Panc1 (cell line): Measurements from ENCODE around the gene SND1. TPM values are rescaled to one million over a fixed set of nuclear protein-coding genes. Genes with fewer than 3 reads are reported as not detected.

ENCODE experiments used
- ATAC-seq: fragments of 200-7000 bp; cut with Tn5 transposase; 2 replicates; pipeline ENCODE4 v1.9.1; 2020; ENCODE audit warnings: mild to moderate bottlenecking, moderate library complexity
- BruUV-seq: library from RNA; stranded (reverse); fragments of 400-500 nt; replicated peaks from 2 replicates; lab custom pipeline; 2021; lab: Mats Ljungman, UMichigan
- CTCF ChIA-PET: fragments of 300-600 bp; sonication (Branson Sonifier 250); formaldehyde crosslinking; loops from one replicate; lab custom pipeline; 2022; ENCODE audit warnings: antibody characterized with exemption; lab: Charles Lee
- POLR2A ChIA-PET: fragments of 300-600 bp; sonication (Branson Sonifier 250); formaldehyde crosslinking; loops from one replicate; lab custom pipeline; 2022; ENCODE audit warnings: antibody characterized with exemption; lab: Charles Lee
- DNase-seq: peaks from one replicate; pipeline ENCODE4 v3.0.0-alpha.2; 2010; ENCODE audit warnings: low read depth, low spot score
- H3K27ac ChIP-seq: 2 replicates; pipeline ENCODE4 v1.5.1; 2011; ENCODE audit warnings: mild to moderate bottlenecking, low read length, inconsistent platforms
- H3K27me3 ChIP-seq: fragments of 200-500 bp; sonication (Bioruptor generic); 2 replicates; pipeline ENCODE4 v1.6.0; 2014; ENCODE audit warnings: low read length, inconsistent platforms; ENCODE audit not compliant: control insufficient read depth, insufficient read depth
- H3K36me3 ChIP-seq: fragments of 200-500 bp; sonication (Bioruptor generic); 2 replicates; pipeline ENCODE4 v1.5.1; 2014; ENCODE audit warnings: inconsistent platforms, mild to moderate bottlenecking, low read length, moderate library complexity; ENCODE audit not compliant: control insufficient read depth, insufficient read depth
- H3K4me1 ChIP-seq: 2 replicates; pipeline ENCODE4 v1.5.1; 2011; ENCODE audit warnings: inconsistent platforms, mild to moderate bottlenecking, low read length, moderate library complexity; ENCODE audit not compliant: control insufficient read depth, insufficient read depth
- H3K4me3 ChIP-seq, 2 experiments: 2 replicates each; pipeline ENCODE4 v1.5.1; 2011 to 2012; ENCODE audit warnings: low read depth in 2 of 2, low read length in 2 of 2, mild to moderate bottlenecking in 2 of 2, inconsistent platforms in 1 of 2, moderate library complexity in 1 of 2
- H3K9me3 ChIP-seq: fragments of 200-500 bp; sonication (Bioruptor generic); 2 replicates; pipeline ENCODE4 v1.5.1; 2014; ENCODE audit warnings: low read depth, mild to moderate bottlenecking, inconsistent platforms, low read length, moderate library complexity; ENCODE audit not compliant: control insufficient read depth, insufficient read depth
- CTCF ChIP-seq: fragments of 450-650 bp; IDR thresholded peaks from 2 replicates; pipeline ENCODE4 v1.5.1; 2017; ENCODE audit warnings: mild to moderate bottlenecking
- POLR2AphosphoS5 ChIP-seq: IDR thresholded peaks from 2 replicates; pipeline ENCODE4 v1.6.1; 2012; ENCODE audit warnings: mild to moderate bottlenecking, low read depth, low read length, moderate library complexity
- REST ChIP-seq, 2 experiments: IDR thresholded peaks; 2 replicates each; pipeline ENCODE4 v1.6.1; 2011 to 2012; ENCODE audit warnings: low read depth in 2 of 2, control low read depth in 1 of 2, low read length in 1 of 2, mild to moderate bottlenecking in 1 of 2, moderate library complexity in 1 of 2; ENCODE audit not compliant: insufficient read depth in 1 of 2
- SIN3A ChIP-seq: IDR thresholded peaks from 2 replicates; pipeline ENCODE4 v1.6.1; 2012; ENCODE audit warnings: low read depth, mild to moderate bottlenecking, low read length, moderate library complexity, borderline replicate concordance; ENCODE audit not compliant: insufficient read depth
- TCF7L2 ChIP-seq: IDR thresholded peaks from 2 replicates; pipeline ENCODE4 v1.6.1; 2011; ENCODE audit warnings: mild to moderate bottlenecking, low read depth, low read length, inconsistent platforms
- in situ Hi-C: cut with HindIII; loops from 2 replicates; pipeline ENCODE4 v1.10.0; 2016; ENCODE audit warnings: low sequenced_read_pairs, low pct_unique_long_range_greater_than_20kb
- intact Hi-C: fragments of 100-400 bp; cut with micrococcal nuclease; formaldehyde crosslinking; loops from one replicate; pipeline ENCODE4 v1.10.0; 2022; ENCODE audit not compliant: unreplicated experiment
- total RNA-seq: library from RNA; stranded (reverse); gene quantifications from one replicate; pipeline ENCODE4 v1.2.1, GENCODE V29; 2021; ENCODE audit not compliant: unreplicated experiment

SND1 gene
- total RNA-seq, 1 experiment from 2014 or later, result 176 TPM

GRCh38 chr7:127940381-127941160 is 288.6 kb downstream of the SND1 start:
- CTCF ChIA-PET, result no interaction called here

More at GRCh38 chr7:127940381-127941160, 288.6 kb downstream of the SND1 start:
- in situ Hi-C loops, result no loop called here
- H3K9me3 ChIP-seq, result no peaks in the 10 kb centered on the region
- TF ChIP-seq SIN3A, result no peak
- no peak for TF ChIP-seq TCF7L2
- no peak for TF ChIP-seq POLR2AphosphoS5
- TF ChIP-seq REST (IDR thresholded peaks at IDR 0.05; ENCODE audit: insufficient read depth in 1 of 2, low read depth in 2 of 2, low read length in 1 of 2), result no peak
- no peak for TF ChIP-seq CTCF
- no peak for ATAC-seq
- no peaks in the 10 kb centered on the region for H3K27me3 ChIP-seq
- no peaks in the 10 kb centered on the region for H3K4me1 ChIP-seq
- DNase-seq, result no peak
- no peak overlapping the region for H3K4me3 ChIP-seq
- 0 out of 2 replicates have a peak, but pooled peaks cover 2% of the 10 kb centered on the region for H3K36me3 ChIP-seq
- POLR2A ChIA-PET, result no interaction called here
- no TSS peak for BruUV-seq
- intact Hi-C loops, result no loop called here
- H3K27ac ChIP-seq, result no peak overlapping the region
